Measurements from ENCODE around the gene CCDC51. TPM values are rescaled to one million over a fixed set of nuclear protein-coding genes. Genes with fewer than 3 reads are reported as not detected.

CCDC51 gene
- total and polyA plus RNA-seq, 9 of the 15 experiments (the other 6 are each of a cell fraction or from before 2014, with no cell fraction given): 6.5 to 18.6 (median 15.7) TPM

- TF ChIP-seq SNAPC5 (CRISPR knock-in tag; IDR thresholded peaks at IDR 0.05): no peak
- TF ChIP-seq SRSF1 (IDR thresholded peaks at IDR 0.05; ENCODE audit: low read depth, low read length): no peak
- TF ChIP-seq PHTF2 (CRISPR knock-in tag; IDR thresholded peaks at IDR 0.05): no peak
- no peak for TF ChIP-seq TEAD4 (IDR thresholded peaks at IDR 0.05; ENCODE audit: low read length)
- TF ChIP-seq TEAD4 (CRISPR knock-in tag; IDR thresholded peaks at IDR 0.05; ENCODE audit: borderline replicate concordance): no peak
Measured at GRCh38 chr3:48426944-48427629, 12.8 kb downstream of the CCDC51 start (continued).

- no peak for ATAC-seq
- no TSS peak for BruUV-seq (replicated peaks)
- H3K79me2 ChIP-seq (ENCODE audit: control insufficient read depth, insufficient read depth, low read length): no peaks in the 10 kb centered on the region; the same call in 2 of the 3 replicates
- H4K20me1 ChIP-seq (replicated peaks; ENCODE audit: control insufficient read depth, insufficient read depth, low read length): no peaks in the 10 kb centered on the region
- no peaks in the 10 kb centered on the region for H3K9me3 ChIP-seq (replicated peaks; ENCODE audit: control insufficient read depth, insufficient read depth, low read depth, low read length)
- no peaks in the 10 kb centered on the region for H3K36me3 ChIP-seq (ENCODE audit: control insufficient read depth, insufficient read depth, low read length)
- in situ Hi-C loops (cut with MboI): no loop called here
- ChIA-PET POLR2A (interaction anchor here (0.6 kb wide), 2 partner anchors 21 to 34 kb away, joined by 3 to 4 read pairs; no protein-coding TSS in a partner anchor), CTCF (ENCODE audit: low intra/inter-chr PET ratio) (no interaction called here)
- H3K4me2 ChIP-seq (ENCODE audit: insufficient read depth, low read length): no peak overlapping the region
- no peak overlapping the region for H3K4me3 ChIP-seq
- no peak overlapping the region for H2AFZ ChIP-seq (ENCODE audit: low read depth, low read length)
- no peak for FAIRE-seq
- no peak overlapping the region for H3K27ac ChIP-seq (ENCODE audit: extremely low read depth, low read depth, low read length)
- 54% methylated on average over 8 of the region's 11 CpGs for WGBS (ENCODE audit: insufficient coverage, low coverage, missing lambda C conversion rate)
- H3K27me3 ChIP-seq (ENCODE audit: control insufficient read depth in 2 of 2, insufficient read depth in 2 of 2, low read length in 2 of 2): no peaks in the 10 kb centered on the region
- no peaks in the 10 kb centered on the region for H3K9me1 ChIP-seq (ENCODE audit: control insufficient read depth, insufficient read depth, low read length)
- intact Hi-C loops (cut with micrococcal nuclease): no loop called here
- peak overlapping the region in 1 of 2 experiments; percentile 68; a peak in 2 of 4 replicates for H3K9ac ChIP-seq (ENCODE audit: insufficient read depth in 1 of 2, low read depth in 2 of 2, low read length in 2 of 2)
- DNase-seq (ENCODE audit: extremely low read depth in 1 of 4, low spot score in 3 of 4): no peak
- H3K4me1 ChIP-seq (replicated peaks in 1 of 2; ENCODE audit: control insufficient read depth in 2 of 2, insufficient read depth in 2 of 2, low read length in 2 of 2): peaks cover 3 to 47% of the 10 kb centered on the region in 2 experiments; a peak in 4 of 5 replicates
- no peak for TF ChIP-seq ZNF316 (IDR thresholded peaks at IDR 0.05)
- no peak for TF ChIP-seq GTF2A2 (tag; IDR thresholded peaks at IDR 0.05)
- no peak for TF ChIP-seq GTF2F1 (IDR thresholded peaks at IDR 0.05; ENCODE audit: low read depth, low read length)
- no peak for TF ChIP-seq KAT7 (CRISPR knock-in tag; IDR thresholded peaks at IDR 0.05; ENCODE audit: borderline replicate concordance)
- TF ChIP-seq ZNF592 (IDR thresholded peaks at IDR 0.05): no peak
- no peak for TF ChIP-seq ZC3H11A (IDR thresholded peaks at IDR 0.05; ENCODE audit: low read depth, low read length)
- TF ChIP-seq ILK (tag; IDR thresholded peaks at IDR 0.05; ENCODE audit: borderline replicate concordance, low read depth): no peak
- no peak for TF ChIP-seq ZNF436 (CRISPR knock-in tag; IDR thresholded peaks at IDR 0.05)
- TF ChIP-seq HMG20B (CRISPR knock-in tag; IDR thresholded peaks at IDR 0.05): no peak
- TF ChIP-seq CGGBP1 (CRISPR knock-in tag; IDR thresholded peaks at IDR 0.05): no peak
Measured at GRCh38 chr3:48426401-48426909, 13.5 kb downstream of the CCDC51 start.

Data from K562 (cell line).